Right lobe of liver (tissue), 4 donors: ENCODE data around the gene ZC3H6.
"Not testable (repeated sequence)": the region's sequence is repeated elsewhere in the genome, so short reads cannot be mapped to it uniquely, and the experiment has no call there.

Experiments
- POLR2A ChIP-seq: fragments of 450-650 bp; IDR thresholded peaks from one replicate; pipeline ENCODE4 v1.6.1; 2017; ENCODE audit warnings: antibody characterized with exemption, mild to moderate bottlenecking
- TF ChIP-seq, protein P1 (sequence below), 4 donors: fragments of 200-600 bp in 3 of 4; fragments of 450-650 bp in 1 of 4; IDR thresholded peaks; one replicate each; pipeline versions ENCODE4 v1.5.1 to v1.8.0; 2016 to 2022; ENCODE audit warnings: antibody characterized with exemption in 4 of 4, mild to moderate bottlenecking in 2 of 4
- donor health status: DM: no; HTN: no; CAD: no.
- donor health status: DM: no; HTN: no; CAD: no.
- donor health status: DM: no; HTN: yes; CAD: no.

DNA sequence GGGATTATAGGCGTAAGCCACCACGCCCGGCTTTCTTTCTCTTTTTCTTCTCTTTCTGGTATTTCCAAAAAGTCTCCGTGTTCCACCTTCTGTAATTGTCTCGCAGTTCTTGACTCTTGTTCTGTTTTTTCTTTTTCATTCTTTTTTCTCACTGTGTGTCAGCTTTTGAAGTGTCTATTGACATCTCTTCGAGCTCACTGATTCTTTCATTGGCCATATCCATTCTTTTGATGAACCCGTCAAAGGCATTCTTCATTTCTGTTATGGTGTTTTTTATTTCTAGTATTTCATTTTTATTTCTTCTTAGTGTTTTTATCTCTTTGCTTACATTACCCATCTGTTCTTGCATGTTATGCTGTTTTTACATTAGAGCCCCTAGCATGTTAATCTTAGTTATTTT, 84.7 kb downstream of the ZC3H6 start:
- TF ChIP-seq, protein P1, sequence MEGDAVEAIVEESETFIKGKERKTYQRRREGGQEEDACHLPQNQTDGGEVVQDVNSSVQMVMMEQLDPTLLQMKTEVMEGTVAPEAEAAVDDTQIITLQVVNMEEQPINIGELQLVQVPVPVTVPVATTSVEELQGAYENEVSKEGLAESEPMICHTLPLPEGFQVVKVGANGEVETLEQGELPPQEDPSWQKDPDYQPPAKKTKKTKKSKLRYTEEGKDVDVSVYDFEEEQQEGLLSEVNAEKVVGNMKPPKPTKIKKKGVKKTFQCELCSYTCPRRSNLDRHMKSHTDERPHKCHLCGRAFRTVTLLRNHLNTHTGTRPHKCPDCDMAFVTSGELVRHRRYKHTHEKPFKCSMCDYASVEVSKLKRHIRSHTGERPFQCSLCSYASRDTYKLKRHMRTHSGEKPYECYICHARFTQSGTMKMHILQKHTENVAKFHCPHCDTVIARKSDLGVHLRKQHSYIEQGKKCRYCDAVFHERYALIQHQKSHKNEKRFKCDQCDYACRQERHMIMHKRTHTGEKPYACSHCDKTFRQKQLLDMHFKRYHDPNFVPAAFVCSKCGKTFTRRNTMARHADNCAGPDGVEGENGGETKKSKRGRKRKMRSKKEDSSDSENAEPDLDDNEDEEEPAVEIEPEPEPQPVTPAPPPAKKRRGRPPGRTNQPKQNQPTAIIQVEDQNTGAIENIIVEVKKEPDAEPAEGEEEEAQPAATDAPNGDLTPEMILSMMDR (IDR thresholded peaks at IDR 0.05), result not testable (repeated sequence)
- TF ChIP-seq POLR2A, result not testable (repeated sequence)
